Right renal cortex interstitium (tissue), 3 donors: ENCODE results near the gene IL31. TPM values are rescaled to one million over a fixed set of nuclear protein-coding genes. Genes with fewer than 3 reads are reported as not detected.

Source experiments
- DNase-seq, 3 donors: peaks; one replicate each; pipeline ENCODE4 v3.0.0-alpha.2; 2013; ENCODE audit warnings: low read depth in 3 of 3, low spot score in 2 of 3
- polyA plus RNA-seq, 3 donors: library from polyadenylated mRNA; unstranded; fragments of 120-200 nt; gene quantifications; one replicate each; pipeline ENCODE4 v1.2.1, GENCODE V29; 2013; ENCODE audit not compliant: insufficient read length in 3 of 3

The IL31 gene
- polyA plus RNA-seq, 3 donors = not detected

GRCh38 chr12:122133192-122133950 is 40.6 kb downstream of the IL31 start:
- DNase-seq = no peak

DNA sequence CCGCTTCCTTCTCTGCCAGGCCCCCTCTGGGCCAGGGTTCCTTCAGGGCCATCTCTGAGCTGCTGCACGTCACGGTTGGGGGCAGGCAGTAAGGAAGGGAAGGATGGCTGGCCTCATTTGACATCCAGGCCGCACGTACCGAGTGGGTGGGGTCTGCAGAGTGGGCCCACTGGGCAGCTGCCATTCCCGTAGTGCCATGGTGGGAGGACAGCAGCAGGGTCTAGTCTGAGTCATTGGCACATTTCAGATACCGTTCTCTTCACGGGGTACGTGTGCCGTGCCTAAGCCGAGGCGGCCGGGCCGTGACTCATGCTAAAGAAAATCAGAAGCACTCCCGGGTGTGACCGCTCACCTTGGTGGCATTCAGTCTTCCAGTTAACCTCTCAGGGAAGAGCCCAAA is 43.9 kb downstream of the IL31 start:
- no peak for DNase-seq

GRCh38 chr12:122129131-122129530 is 44.9 kb downstream of the IL31 start:
- DNase-seq = no peak

- no peak for DNase-seq
Measured at GRCh38 chr12:122128481-122128880, 45.5 kb downstream of the IL31 start.

GRCh38 chr12:122127839-122128238 is 46.2 kb downstream of the IL31 start:
- no peak for DNase-seq

GRCh38 chr12:122126713-122127597 is 47.1 kb downstream of the IL31 start:
- DNase-seq = no peak

- DNase-seq = no peak
Measured at GRCh38 chr12:122126342-122126635, 47.7 kb downstream of the IL31 start.

GRCh38 chr12:122125452-122126341 is 48.3 kb downstream of the IL31 start:
- DNase-seq = no peak

DNA sequence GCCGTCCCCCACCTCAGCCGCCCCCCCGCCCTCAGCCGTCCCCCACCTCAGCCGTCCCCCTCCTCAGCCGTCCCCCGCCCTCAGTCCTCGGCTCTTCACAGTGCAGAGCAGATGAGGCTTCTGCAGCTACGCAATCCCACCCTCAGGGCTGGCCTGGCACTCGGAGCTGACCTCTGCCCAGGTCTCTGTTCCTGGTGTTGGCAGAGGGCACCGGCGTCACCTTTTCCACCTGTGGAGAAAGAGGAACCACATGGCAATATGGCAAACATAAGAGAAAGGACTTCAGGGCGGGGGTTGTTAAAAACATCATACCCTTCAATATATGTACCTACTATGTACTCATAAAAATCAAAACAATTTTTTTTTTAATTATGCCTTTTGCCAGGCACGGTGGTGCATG is 49.7 kb downstream of the IL31 start:
- no peak for DNase-seq

DNA sequence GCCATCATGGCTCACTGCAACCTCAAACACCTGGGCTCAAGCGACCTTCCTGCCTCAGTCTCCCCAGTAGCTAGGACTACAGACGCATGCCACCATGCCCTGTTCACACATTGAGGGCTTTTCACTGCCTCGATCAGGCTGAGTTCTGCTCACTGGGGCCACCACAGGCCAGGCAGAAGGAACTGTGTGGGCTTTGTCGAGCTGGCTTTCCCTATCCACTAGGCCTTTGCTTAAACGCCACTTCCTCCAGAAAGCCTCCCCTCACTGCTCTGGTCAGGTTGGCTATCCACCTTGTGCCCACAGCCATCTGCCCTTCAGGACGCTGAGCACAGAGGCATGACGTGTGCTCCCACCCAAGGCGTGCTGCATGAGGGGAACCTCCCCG is 50.3 kb downstream of the IL31 start:
- no peak for DNase-seq

DNA sequence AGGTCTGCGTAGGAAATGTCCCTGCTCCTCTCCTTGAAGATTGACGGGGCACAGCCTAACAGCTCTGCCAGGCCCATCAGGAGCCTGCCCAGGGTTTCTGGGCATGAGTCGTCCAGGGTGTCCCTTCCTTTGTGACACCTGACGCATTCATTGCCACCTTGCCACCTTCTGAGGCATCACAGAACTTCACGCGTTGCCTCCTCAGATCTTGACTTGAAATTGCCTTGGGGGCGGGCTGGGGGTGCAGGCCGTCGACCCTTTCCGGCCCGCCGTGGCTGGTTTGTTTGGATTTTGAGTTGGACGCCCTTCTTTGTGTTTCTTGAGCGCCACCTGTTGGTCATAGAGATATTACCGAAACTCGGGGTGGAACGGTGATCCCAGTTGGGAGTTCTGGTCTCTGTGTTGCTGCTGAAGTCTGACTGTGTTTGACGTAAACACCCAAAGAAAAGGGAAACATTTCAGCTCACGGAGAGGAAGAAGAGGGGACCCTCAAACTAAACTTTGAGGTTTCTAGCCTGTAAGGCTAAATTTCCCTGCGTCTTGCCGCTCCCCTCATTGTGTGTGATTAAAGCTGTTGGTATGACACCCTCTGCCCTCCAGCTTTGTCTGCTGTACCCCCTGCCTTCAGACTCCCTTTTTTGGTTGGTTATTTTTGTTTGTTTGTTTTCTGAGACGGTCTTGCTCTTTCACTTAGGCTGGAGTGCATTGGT is 50.8 kb downstream of the IL31 start:
- DNase-seq = peak in 2 of 3 donors; percentile 38 to 65

Other genes starting within 250 kb of the IL31 start
- gene BCL7A, start 152.3 kb downstream of the IL31 start, polyA plus RNA-seq = 10 to 100 TPM; 34.7 to 36.0 (median 35.7) TPM
- gene MLXIP, start 95.5 kb downstream of the IL31 start, polyA plus RNA-seq = 10 to 100 TPM; 25.2 to 27.9 (median 25.5) TPM
- 1 to 10 TPM; 3.7 to 4.5 (median 4.4) TPM for gene LRRC43, start 8.9 kb upstream of the IL31 start, polyA plus RNA-seq
- gene B3GNT4, start 29.5 kb upstream of the IL31 start, polyA plus RNA-seq = 1 to 10 TPM; 2.5 to 3.8 (median 3.3) TPM
- 10 to 100 TPM; 79.8 to 88.1 (median 85.4) TPM for gene DIABLO, start 51.8 kb upstream of the IL31 start, polyA plus RNA-seq
- 10 to 100 TPM; 16.5 to 20.4 (median 18.0) TPM for gene VPS33A, start 92.3 kb upstream of the IL31 start, polyA plus RNA-seq
- gene CLIP1, start 248.4 kb upstream of the IL31 start, polyA plus RNA-seq = 10 to 100 TPM; 41.1 to 43.0 (median 41.9) TPM